ENCODE results near the gene TMEM255B. TPM values are rescaled to one million over a fixed set of nuclear protein-coding genes. Genes with fewer than 3 reads are reported as not detected.
"Not testable (repeated sequence)": the region's sequence is repeated elsewhere in the genome, so short reads cannot be mapped to it uniquely, and the experiment has no call there.

TMEM255B gene
- total RNA-seq, 1 experiment from 2014 or later = 7.7 TPM

GRCh38 chr13:113789167-113789566 lies 30.1 kb downstream of the TMEM255B start:
- no peak overlapping the region for H3K9ac ChIP-seq (ENCODE audit: low read length)
- H3K27ac ChIP-seq (ENCODE audit: low read depth, low read length) = no peak overlapping the region
- TF ChIP-seq EZH2 (IDR thresholded peaks at IDR 0.05) (no peak), EGR1 (IDR thresholded peaks at IDR 0.05; ENCODE audit: low read depth) (no peak), CEBPB (IDR thresholded peaks at IDR 0.05; ENCODE audit: low read depth) (no peak), SP1 (IDR thresholded peaks at IDR 0.05; ENCODE audit: low read depth) (no peak), ZFX (IDR thresholded peaks at IDR 0.05) (no peak)
- H2AFZ ChIP-seq (ENCODE audit: low read depth, low read length, poor library complexity, severe bottlenecking) = no peak overlapping the region
- POLR2A ChIA-PET = no interaction called here
- DNase-seq (ENCODE audit: low read depth, low spot score) (no peak), ATAC-seq (no peak)
- H3K27me3 ChIP-seq (ENCODE audit: insufficient read depth, low read length) = no peaks in the 10 kb centered on the region
- H3K9me2 ChIP-seq (ENCODE audit: insufficient read depth) = no peaks in the 10 kb centered on the region
- no peaks in the 10 kb centered on the region for H3K36me3 ChIP-seq (ENCODE audit: control insufficient read depth in 1 of 2, insufficient read depth in 2 of 2, low read length in 2 of 2)
- CTCF ChIA-PET = no interaction called here
- peaks cover 12 to 16% of the 10 kb centered on the region in 2 experiments for H3K4me1 ChIP-seq (ENCODE audit: control insufficient read depth in 1 of 2, insufficient read depth in 2 of 2, low read length in 2 of 2)
- no TSS peak for BruUV-seq (replicated peaks)
- no peaks in the 10 kb centered on the region for H3K9me3 ChIP-seq (ENCODE audit: control insufficient read depth in 1 of 2, insufficient read depth in 1 of 2, low read depth in 1 of 2, low read length in 2 of 2)
- no peaks in the 10 kb centered on the region for H3K79me2 ChIP-seq (ENCODE audit: insufficient read depth, low read length)
- H3K4me3 ChIP-seq (replicated peaks in 1 of 2; ENCODE audit: low read depth in 1 of 2, low read length in 2 of 2) = no peak overlapping the region
- no peak overlapping the region for H3K4me2 ChIP-seq (ENCODE audit: low read length)
- H4K20me1 ChIP-seq (ENCODE audit: insufficient read depth) = no peaks in the 10 kb centered on the region
- RAD21 ChIA-PET (ENCODE audit: low non-redundant PET in 1 of 2, low total read pairs in 2 of 2, uncharacterized antibody in 2 of 2, unreplicated experiment in 2 of 2) = no interaction called here
- intact Hi-C loops (cut with micrococcal nuclease) = no loop called here

GRCh38 chr13:113789931-113790330 lies 30.9 kb downstream of the TMEM255B start:
- H3K4me3 ChIP-seq (replicated peaks in 1 of 2; ENCODE audit: low read depth in 1 of 2, low read length in 2 of 2); H3K9me2 ChIP-seq (ENCODE audit: insufficient read depth); CTCF ChIA-PET; H3K27ac ChIP-seq (ENCODE audit: low read depth, low read length); H3K9me3 ChIP-seq (ENCODE audit: control insufficient read depth in 1 of 2, insufficient read depth in 1 of 2, low read depth in 1 of 2, low read length in 2 of 2); H3K4me2 ChIP-seq (ENCODE audit: low read length); DNase-seq (ENCODE audit: low read depth, low spot score); BruUV-seq (replicated peaks); H3K4me1 ChIP-seq (ENCODE audit: control insufficient read depth in 1 of 2, insufficient read depth in 2 of 2, low read length in 2 of 2); H3K9ac ChIP-seq (ENCODE audit: low read length); H3K36me3 ChIP-seq (ENCODE audit: control insufficient read depth in 1 of 2, insufficient read depth in 2 of 2, low read length in 2 of 2); H3K27me3 ChIP-seq (ENCODE audit: insufficient read depth, low read length); intact Hi-C loops (cut with micrococcal nuclease); H3K79me2 ChIP-seq (ENCODE audit: insufficient read depth, low read length); RAD21 ChIA-PET (ENCODE audit: low non-redundant PET in 1 of 2, low total read pairs in 2 of 2, uncharacterized antibody in 2 of 2, unreplicated experiment in 2 of 2); POLR2A ChIA-PET; H4K20me1 ChIP-seq (ENCODE audit: insufficient read depth); H2AFZ ChIP-seq (ENCODE audit: low read depth, low read length, poor library complexity, severe bottlenecking); ATAC-seq: not testable (repeated sequence)

- H3K4me3 ChIP-seq (replicated peaks in 1 of 2; ENCODE audit: low read depth in 1 of 2, low read length in 2 of 2) = no peak overlapping the region
- ChIA-PET POLR2A (no interaction called here), CTCF (no interaction called here), RAD21 (ENCODE audit: low non-redundant PET in 1 of 2, low total read pairs in 2 of 2, uncharacterized antibody in 2 of 2, unreplicated experiment in 2 of 2) (no interaction called here)
- H3K9me2 ChIP-seq (ENCODE audit: insufficient read depth) = no peaks in the 10 kb centered on the region
- no peaks in the 10 kb centered on the region for H3K9me3 ChIP-seq (ENCODE audit: control insufficient read depth in 1 of 2, insufficient read depth in 1 of 2, low read depth in 1 of 2, low read length in 2 of 2)
- no peaks in the 10 kb centered on the region for H3K27me3 ChIP-seq (ENCODE audit: insufficient read depth, low read length)
- ATAC-seq (no peak), DNase-seq (ENCODE audit: low read depth, low spot score) (no peak)
- H4K20me1 ChIP-seq (ENCODE audit: insufficient read depth) = no peaks in the 10 kb centered on the region
- H2AFZ ChIP-seq (ENCODE audit: low read depth, low read length, poor library complexity, severe bottlenecking) = no peak overlapping the region
- no peak overlapping the region for H3K27ac ChIP-seq (ENCODE audit: low read depth, low read length)
- no peaks in the 10 kb centered on the region for H3K79me2 ChIP-seq (ENCODE audit: insufficient read depth, low read length)
- H3K9ac ChIP-seq (ENCODE audit: low read length) = no peak overlapping the region
- no peak overlapping the region for H3K4me2 ChIP-seq (ENCODE audit: low read length)
- H3K4me1 ChIP-seq (ENCODE audit: control insufficient read depth in 1 of 2, insufficient read depth in 2 of 2, low read length in 2 of 2) = no peaks in the 10 kb centered on the region
- no TSS peak for BruUV-seq (replicated peaks)
- intact Hi-C loops (cut with micrococcal nuclease) = no loop called here
- no peaks in the 10 kb centered on the region for H3K36me3 ChIP-seq (ENCODE audit: control insufficient read depth in 1 of 2, insufficient read depth in 2 of 2, low read length in 2 of 2)
- no peak for TF ChIP-seq CEBPB (IDR thresholded peaks at IDR 0.05; ENCODE audit: low read depth)
- no peak for TF ChIP-seq YY1 (IDR thresholded peaks at IDR 0.05; ENCODE audit: extremely low read depth, insufficient replicate concordance, low read depth, low read length)
- TF ChIP-seq JUND (IDR thresholded peaks at IDR 0.05) = no peak
- no peak for TF ChIP-seq REST (IDR thresholded peaks at IDR 0.05; ENCODE audit: low read depth)
- TF ChIP-seq FOSL1 (IDR thresholded peaks at IDR 0.05; ENCODE audit: low read depth) = no peak
- TF ChIP-seq MAX (IDR thresholded peaks at IDR 0.05) = no peak
- no peak for TF ChIP-seq ATF3 (IDR thresholded peaks at IDR 0.05)
- TF ChIP-seq POLR2AphosphoS5 (IDR thresholded peaks at IDR 0.05; ENCODE audit: low read depth, low read length) = no peak
- no peak for TF ChIP-seq SP1 (IDR thresholded peaks at IDR 0.05; ENCODE audit: low read depth)
- no peak for TF ChIP-seq ZFX (IDR thresholded peaks at IDR 0.05)
- TF ChIP-seq SIN3A (IDR thresholded peaks at IDR 0.05; ENCODE audit: low read depth) = no peak
- TF ChIP-seq EZH2 (IDR thresholded peaks at IDR 0.05) = no peak
These were observed 32.2 kb downstream of the TMEM255B start for GRCh38 chr13:113791226-113791625.
